ENCODE results near the gene SPRY2. TPM values are rescaled to one million over a fixed set of nuclear protein-coding genes. Genes with fewer than 3 reads are reported as not detected.

Gene SPRY2
- total and polyA plus RNA-seq, 2 of the 8 experiments (the other 6 are each of a cell fraction or from before 2014, with no cell fraction given) = 37.7 to 37.9 TPM

DNA sequence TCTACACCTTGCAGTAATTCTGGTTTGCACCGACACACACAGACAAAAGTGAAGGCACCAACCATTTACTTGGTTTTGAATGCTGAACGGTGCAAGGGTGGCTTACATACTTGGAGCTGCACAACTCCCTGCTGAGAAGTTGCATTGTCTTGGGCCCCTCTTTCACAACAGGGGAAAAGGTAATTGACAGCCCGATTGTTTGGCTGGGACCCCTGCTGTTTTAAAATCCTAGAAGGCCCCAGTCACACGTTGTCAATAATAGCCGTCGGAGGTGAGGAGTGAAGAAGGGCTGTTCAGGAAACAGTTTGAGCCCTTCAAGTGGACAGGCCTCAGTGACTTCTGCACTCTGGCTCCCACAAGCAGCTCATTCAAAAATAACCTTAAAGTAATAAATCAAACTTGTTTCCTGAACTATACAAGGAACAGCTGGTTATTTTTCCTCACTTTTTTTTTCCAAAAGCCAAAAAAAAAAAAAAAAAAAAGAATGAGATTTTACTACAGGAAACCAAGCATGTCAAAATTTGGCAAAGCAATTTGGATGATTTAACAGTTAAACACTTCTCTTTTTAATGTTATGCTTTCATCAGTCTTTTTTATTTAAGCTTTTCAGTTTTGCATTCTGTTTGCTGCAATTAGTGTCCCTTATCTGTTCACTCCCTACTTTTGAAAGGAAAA is 19.0 kb upstream of the SPRY2 start (continued):
- TF ChIP-seq KDM4A (IDR thresholded peaks at IDR 0.05; ENCODE audit: low read depth, low read length, severe bottlenecking) (peak; percentile 28), JUND (IDR thresholded peaks at IDR 0.05; ENCODE audit: low read length) (no peak), BACH1 (IDR thresholded peaks at IDR 0.05; ENCODE audit: low read length) (no peak)

Measured in H1 (cell line).